ENCODE measurements around the gene LCN12.

DNA sequence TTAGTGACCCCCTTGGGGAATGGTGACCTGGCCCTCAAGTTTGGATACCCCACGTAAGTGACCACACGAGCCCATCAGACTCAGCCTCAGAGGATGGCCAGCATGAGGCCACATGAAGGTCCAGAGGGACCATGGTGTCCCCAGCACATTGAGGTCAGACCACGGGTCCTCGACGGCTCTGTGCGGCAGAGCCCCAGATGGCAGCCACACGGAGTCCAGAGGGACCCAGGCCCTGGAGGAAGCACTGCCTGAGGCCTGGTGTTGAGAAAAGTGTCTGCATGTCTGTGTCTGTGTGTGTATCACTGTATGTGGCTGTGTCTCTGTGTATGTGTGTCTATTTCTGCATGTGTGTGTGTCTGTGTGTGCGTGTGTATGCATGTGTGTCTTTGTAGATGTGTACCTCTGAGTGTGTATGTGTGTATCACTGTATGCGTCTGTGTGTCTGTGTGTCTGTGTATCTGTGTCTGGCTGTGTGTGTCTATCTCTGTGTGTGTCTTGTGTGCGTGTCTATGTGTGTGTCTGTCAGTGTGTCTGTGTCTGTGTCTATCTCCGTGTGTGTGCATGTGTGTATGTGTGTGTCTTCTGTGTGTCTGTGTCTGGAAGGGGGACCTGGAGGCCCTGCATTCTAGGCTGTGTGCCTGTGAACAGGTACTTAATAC is 31.7 kb downstream of the LCN12 start:
- TF ChIP-seq CTCF (IDR thresholded peaks at IDR 0.05; ENCODE audit: insufficient read depth, low read depth, low read length) (no peak), EZH2 (IDR thresholded peaks at IDR 0.05; ENCODE audit: insufficient read depth, low read length) (no peak)

Data from astrocyte (in vitro differentiated cells and primary cell).